ENCODE data around the gene STX8.

The STX8 gene

GRCh38 chr17:9254841-9255240 lies 320.8 kb downstream of the STX8 start:
- no peak for ATAC-seq
- TF ChIP-seq ZFP3 (CRISPR knock-in tag; IDR thresholded peaks at IDR 0.05) (no peak), OSR1 (CRISPR knock-in tag; IDR thresholded peaks at IDR 0.05) (no peak), PATZ1 (CRISPR knock-in tag; IDR thresholded peaks at IDR 0.05; ENCODE audit: borderline replicate concordance) (no peak), BACH2 (CRISPR knock-in tag; IDR thresholded peaks at IDR 0.05; ENCODE audit: borderline replicate concordance) (no peak), CREB5 (CRISPR knock-in tag; IDR thresholded peaks at IDR 0.05; ENCODE audit: low read depth) (no peak), ZFP30 (CRISPR knock-in tag; IDR thresholded peaks at IDR 0.05) (no peak), GLIS3 (CRISPR knock-in tag; IDR thresholded peaks at IDR 0.05) (no peak), PPARA (CRISPR knock-in tag; IDR thresholded peaks at IDR 0.05; ENCODE audit: borderline replicate concordance) (no peak), CSRNP3 (CRISPR knock-in tag; IDR thresholded peaks at IDR 0.05) (no peak), SNAI2 (CRISPR knock-in tag; IDR thresholded peaks at IDR 0.05) (no peak), ZNF565 (CRISPR knock-in tag; conservative IDR thresholded peaks at IDR 0.05; ENCODE audit: low read depth) (no peak)

GRCh38 chr17:9253308-9253707 lies 322.3 kb downstream of the STX8 start:
- ATAC-seq, result no peak
- TF ChIP-seq PATZ1 (CRISPR knock-in tag; IDR thresholded peaks at IDR 0.05; ENCODE audit: borderline replicate concordance), result no peak
- TF ChIP-seq TCF4 (CRISPR knock-in tag; IDR thresholded peaks at IDR 0.05; ENCODE audit: borderline replicate concordance), result no peak
- TF ChIP-seq GLIS3 (CRISPR knock-in tag; IDR thresholded peaks at IDR 0.05), result no peak
- no peak for TF ChIP-seq ZNF8 (CRISPR knock-in tag; IDR thresholded peaks at IDR 0.05)
- no peak for TF ChIP-seq ZFP30 (CRISPR knock-in tag; IDR thresholded peaks at IDR 0.05)
- no peak for TF ChIP-seq TOX (CRISPR knock-in tag; IDR thresholded peaks at IDR 0.05; ENCODE audit: borderline replicate concordance)
- TF ChIP-seq ZC3H10 (CRISPR knock-in tag; IDR thresholded peaks at IDR 0.05), result no peak
- no peak for TF ChIP-seq SNAI2 (CRISPR knock-in tag; IDR thresholded peaks at IDR 0.05)
- no peak for TF ChIP-seq POU6F1 (CRISPR knock-in tag; IDR thresholded peaks at IDR 0.05; ENCODE audit: borderline replicate concordance, low read depth)

- no peak for TF ChIP-seq ZNF70 (CRISPR knock-in tag; IDR thresholded peaks at IDR 0.05)
- no peak for TF ChIP-seq TCF4 (CRISPR knock-in tag; IDR thresholded peaks at IDR 0.05; ENCODE audit: borderline replicate concordance)
- no peak for TF ChIP-seq CSRNP3 (CRISPR knock-in tag; IDR thresholded peaks at IDR 0.05)
- no peak for TF ChIP-seq RARB (CRISPR knock-in tag; IDR thresholded peaks at IDR 0.05)
- no peak for TF ChIP-seq ZC3H10 (CRISPR knock-in tag; IDR thresholded peaks at IDR 0.05)
- no peak for TF ChIP-seq PPARA (CRISPR knock-in tag; IDR thresholded peaks at IDR 0.05; ENCODE audit: borderline replicate concordance)
- TF ChIP-seq SNAI2 (CRISPR knock-in tag; IDR thresholded peaks at IDR 0.05), result no peak
- TF ChIP-seq ZNF565 (CRISPR knock-in tag; conservative IDR thresholded peaks at IDR 0.05; ENCODE audit: low read depth), result no peak
- no peak for TF ChIP-seq ZFP3 (CRISPR knock-in tag; IDR thresholded peaks at IDR 0.05)
- no peak for TF ChIP-seq TOX (CRISPR knock-in tag; IDR thresholded peaks at IDR 0.05; ENCODE audit: borderline replicate concordance)
- ATAC-seq, result no peak
These were observed 324.3 kb downstream of the STX8 start for GRCh38 chr17:9251273-9251672.
